Activated B cell treated with CpG ODN at 0.5 μM for 24 hours (primary cell): ENCODE results near the gene SLC24A1. TPM values are rescaled to one million over a fixed set of nuclear protein-coding genes. Genes with fewer than 3 reads are reported as not detected.

Source experiments
- ATAC-seq: fragments of 200-7000 bp; cut with Tn5 transposase; one replicate; pipeline ENCODE4 v1.10.0; 2021; ENCODE audit warnings: low read depth, mild to moderate bottlenecking, moderate library complexity
- CTCF ChIA-PET: fragments of 350-600 bp; sonication (Branson Sonifier 250); formaldehyde crosslinking; loops from one replicate; lab custom pipeline; 2021; ENCODE audit warnings: antibody characterized with exemption; lab: Charles Lee
- POLR2A ChIA-PET: fragments of 350-600 bp; sonication (Branson Sonifier 250); formaldehyde crosslinking; loops from one replicate; lab custom pipeline; 2021; ENCODE audit warnings: antibody characterized with exemption; lab: Charles Lee
- DNase-seq: peaks from one replicate; pipeline ENCODE4 v3.0.0; 2022
- H3K27ac Mint-ChIP-seq: one replicate; pipeline ENCODE4 v1.8.0; 2020; ENCODE audit warnings: mixed read lengths
- H3K27me3 Mint-ChIP-seq: one replicate; pipeline ENCODE4 v1.8.0; 2021; ENCODE audit warnings: mixed read lengths
- H3K36me3 Mint-ChIP-seq: one replicate; pipeline ENCODE4 v1.8.0; 2021; ENCODE audit warnings: low read depth, mixed read lengths
- H3K4me1 Mint-ChIP-seq: one replicate; pipeline ENCODE4 v1.8.0; 2021; ENCODE audit warnings: mixed read lengths
- H3K4me3 Mint-ChIP-seq: one replicate; pipeline ENCODE4 v1.8.0; 2020; ENCODE audit warnings: mild to moderate bottlenecking, mixed read lengths
- H3K9me3 Mint-ChIP-seq: one replicate; pipeline ENCODE4 v1.8.0; 2020; ENCODE audit warnings: mixed read lengths
- CTCF ChIP-seq: fragments of 200-600 bp; IDR thresholded peaks from one replicate; pipeline ENCODE4 v1.8.0; 2022; ENCODE audit warnings: antibody characterized with exemption, mild to moderate bottlenecking
- intact Hi-C: fragments of 100-400 bp; cut with micrococcal nuclease; formaldehyde crosslinking; loops from one replicate; pipeline ENCODE4 v1.15.1; 2024
- total RNA-seq: library from RNA; stranded (reverse); gene quantifications from 2 replicates; pipeline ENCODE4 v1.2.3, GENCODE V29; 2022

Gene SLC24A1
- total RNA-seq, 1 donor from 2014 or later, result 4.6 TPM

GRCh38 chr15:65639509-65639908 lies 17.8 kb downstream of the SLC24A1 start:
- H3K36me3 Mint-ChIP-seq, result peaks cover 6% of the 10 kb centered on the region
- no peaks in the 10 kb centered on the region for H3K9me3 Mint-ChIP-seq
- ChIA-PET CTCF (interaction anchor here (0.8 to 2.7 kb wide), 7 partner anchors 10 to 649 kb away, joined by 3 to 8 read pairs (median 4); partner anchors contain the start of gene SLC24A1), POLR2A (interaction anchor here (1.0 to 1.3 kb wide), 2 partner anchors 9 to 230 kb away, joined by 3 to 5 read pairs; partner anchors contain the start of gene RAB11A)
- H3K27ac Mint-ChIP-seq, result no peak overlapping the region
- H3K4me1 Mint-ChIP-seq, result peaks cover 8% of the 10 kb centered on the region
- no peak overlapping the region for H3K4me3 Mint-ChIP-seq
- DNase-seq (no peak), ATAC-seq (no peak)
- intact Hi-C loops, result loop anchor here (2.0 to 5.0 kb wide), 3 partner anchors 343 to 648 kb away; no protein-coding TSS in a partner anchor
- TF ChIP-seq CTCF, result no peak
- H3K27me3 Mint-ChIP-seq, result no peaks in the 10 kb centered on the region

GRCh38 chr15:65641768-65642475 lies 20.2 kb downstream of the SLC24A1 start:
- Mint-ChIP-seq H3K9me3 (no peaks in the 10 kb centered on the region), H3K36me3 (peaks cover 11% of the 10 kb centered on the region), H3K4me1 (peaks cover 8% of the 10 kb centered on the region), H3K27ac (no peak overlapping the region), H3K27me3 (no peaks in the 10 kb centered on the region), H3K4me3 (no peak overlapping the region)
- POLR2A ChIA-PET, result no interaction called here
- ATAC-seq (no peak), DNase-seq (no peak)
- intact Hi-C loops, result no loop called here
- no peak for TF ChIP-seq CTCF
- CTCF ChIA-PET, result interaction anchor here (1.6 kb wide), 1 partner anchor 46 kb away, joined by 7 read pairs; no protein-coding TSS in a partner anchor

DNA sequence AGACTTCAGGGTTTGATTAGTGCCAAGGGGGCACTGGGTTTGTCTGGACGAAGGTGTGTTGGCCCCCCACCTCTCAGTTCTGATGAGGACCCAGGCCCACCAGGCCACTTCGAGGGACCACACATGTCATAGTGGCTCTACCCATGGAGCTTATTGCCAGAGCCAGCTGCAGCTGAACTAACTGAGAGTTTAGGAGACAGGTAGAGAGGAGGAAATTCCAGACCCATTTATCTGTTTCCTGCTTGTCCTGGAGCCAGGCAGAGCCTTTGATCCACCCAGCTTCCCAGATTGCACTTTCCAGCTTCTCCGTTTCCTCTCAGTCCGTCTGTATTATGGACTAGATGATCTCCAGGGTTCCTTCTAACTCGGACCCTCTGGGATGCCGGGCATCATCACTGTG lies 20.9 kb downstream of the SLC24A1 start:
- Mint-ChIP-seq H3K27me3 (no peaks in the 10 kb centered on the region), H3K27ac (no peak overlapping the region), H3K4me3 (no peak overlapping the region), H3K4me1 (peaks cover 10% of the 10 kb centered on the region), H3K9me3 (no peaks in the 10 kb centered on the region), H3K36me3 (peaks cover 12% of the 10 kb centered on the region)
- POLR2A ChIA-PET, result interaction anchor here (0.6 kb wide), 1 partner anchor 176 kb away, joined by 3 read pairs; no protein-coding TSS in a partner anchor
- DNase-seq, result no peak
- intact Hi-C loops, result no loop called here
- ATAC-seq, result no peak
- no peak for TF ChIP-seq CTCF
- CTCF ChIA-PET, result no interaction called here

DNA sequence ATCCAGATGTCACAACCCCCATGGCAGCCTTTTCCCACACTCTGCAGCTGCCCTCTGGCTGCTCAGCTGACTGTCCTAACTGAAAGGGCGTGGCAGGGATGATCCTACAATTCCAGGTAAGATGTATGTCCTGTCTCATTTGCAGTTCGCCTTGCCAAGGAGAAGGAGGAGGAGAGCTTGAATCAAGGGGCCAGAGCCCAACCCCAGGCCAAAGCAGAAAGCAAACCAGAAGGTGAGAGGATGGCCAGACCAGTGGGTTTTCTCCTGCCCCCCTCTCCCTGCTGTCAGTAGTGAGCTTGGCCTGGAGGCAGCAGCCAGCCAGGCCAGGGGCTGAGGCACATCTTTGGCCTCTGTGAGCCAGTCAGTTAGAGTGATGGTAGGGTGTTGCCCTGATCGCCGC lies 22.5 kb downstream of the SLC24A1 start:
- no peak overlapping the region for H3K4me3 Mint-ChIP-seq
- peaks cover 13% of the 10 kb centered on the region for H3K36me3 Mint-ChIP-seq
- H3K27me3 Mint-ChIP-seq, result no peaks in the 10 kb centered on the region
- no peak for DNase-seq
- ATAC-seq, result no peak
- ChIA-PET POLR2A (no interaction called here), CTCF (interaction anchor here (0.6 to 1.2 kb wide), 2 partner anchors 103 to 286 kb away, joined by 3 read pairs; no protein-coding TSS in a partner anchor)
- intact Hi-C loops, result no loop called here
- H3K27ac Mint-ChIP-seq, result no peak overlapping the region
- TF ChIP-seq CTCF, result no peak
- H3K9me3 Mint-ChIP-seq, result no peaks in the 10 kb centered on the region
- peaks cover 3% of the 10 kb centered on the region for H3K4me1 Mint-ChIP-seq

DNA sequence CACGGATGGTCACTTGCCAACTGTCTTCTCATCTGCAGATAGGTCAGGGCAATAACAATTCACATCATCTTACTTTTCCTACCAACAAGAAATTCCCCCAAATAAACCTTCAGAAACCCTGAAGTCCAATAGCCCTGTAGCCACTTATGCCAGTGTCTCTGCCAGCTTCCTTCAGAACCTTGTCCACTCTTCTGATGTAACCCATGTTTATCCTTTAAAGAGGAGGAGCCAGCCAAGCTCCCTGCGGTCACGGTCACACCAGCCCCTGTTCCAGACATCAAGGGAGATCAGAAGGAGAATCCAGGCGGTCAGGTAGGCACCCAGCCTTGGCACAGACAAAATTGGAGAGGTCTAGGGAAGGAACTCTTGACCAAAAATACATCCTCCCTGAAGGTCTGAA lies 23.7 kb downstream of the SLC24A1 start:
- POLR2A ChIA-PET, result no interaction called here

More for the DNA sequence above, 23.7 kb downstream of the SLC24A1 start:
- intact Hi-C loops, result no loop called here
- peaks cover 7% of the 10 kb centered on the region for H3K4me1 Mint-ChIP-seq
- H3K27me3 Mint-ChIP-seq, result no peaks in the 10 kb centered on the region
- no peak overlapping the region for H3K4me3 Mint-ChIP-seq
- peaks cover 17% of the 10 kb centered on the region for H3K36me3 Mint-ChIP-seq
- no peak for TF ChIP-seq CTCF
- CTCF ChIA-PET, result no interaction called here
- no peaks in the 10 kb centered on the region for H3K9me3 Mint-ChIP-seq
- ATAC-seq, result no peak
- no peak for DNase-seq
- H3K27ac Mint-ChIP-seq, result no peak overlapping the region
